AG10803 (cell line): ENCODE data around the gene CEACAM18.

Experiments used
- DNase-seq: peaks from one replicate; pipeline ENCODE4 v3.0.0; 2010; ENCODE audit warnings: low read depth
- H3K4me3 ChIP-seq: 2 replicates; pipeline ENCODE4 v1.5.1; 2011; ENCODE audit warnings: mild to moderate bottlenecking, low read length, control low read depth
- CTCF ChIP-seq: conservative IDR thresholded peaks from 2 replicates; pipeline ENCODE4 v1.5.1; 2011; ENCODE audit warnings: mild to moderate bottlenecking, low read length, control low read depth, inconsistent platforms

The CEACAM18 gene

DNA sequence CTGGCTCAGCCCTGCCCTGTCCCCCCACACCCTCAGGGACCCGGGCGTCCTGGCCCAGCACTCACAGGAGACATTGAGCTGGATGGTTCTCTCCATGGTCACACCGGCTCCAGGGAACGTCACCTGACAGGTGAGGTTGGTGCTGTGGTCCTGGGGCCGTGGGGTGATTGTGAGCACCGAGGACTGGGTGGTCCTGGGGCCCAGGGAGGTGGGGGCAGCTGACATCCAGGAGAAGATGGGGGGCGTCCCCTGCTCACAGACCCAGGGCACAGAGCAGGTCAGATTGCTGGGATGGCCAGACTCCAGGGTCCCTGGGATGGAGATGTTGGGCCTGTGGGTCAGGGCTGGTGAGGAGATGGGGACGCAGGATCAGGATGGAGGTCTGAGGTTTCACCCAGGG is 52.3 kb downstream of the CEACAM18 start:
- TF ChIP-seq CTCF, result no peak
- no peak overlapping the region for H3K4me3 ChIP-seq
- no peak for DNase-seq

DNA sequence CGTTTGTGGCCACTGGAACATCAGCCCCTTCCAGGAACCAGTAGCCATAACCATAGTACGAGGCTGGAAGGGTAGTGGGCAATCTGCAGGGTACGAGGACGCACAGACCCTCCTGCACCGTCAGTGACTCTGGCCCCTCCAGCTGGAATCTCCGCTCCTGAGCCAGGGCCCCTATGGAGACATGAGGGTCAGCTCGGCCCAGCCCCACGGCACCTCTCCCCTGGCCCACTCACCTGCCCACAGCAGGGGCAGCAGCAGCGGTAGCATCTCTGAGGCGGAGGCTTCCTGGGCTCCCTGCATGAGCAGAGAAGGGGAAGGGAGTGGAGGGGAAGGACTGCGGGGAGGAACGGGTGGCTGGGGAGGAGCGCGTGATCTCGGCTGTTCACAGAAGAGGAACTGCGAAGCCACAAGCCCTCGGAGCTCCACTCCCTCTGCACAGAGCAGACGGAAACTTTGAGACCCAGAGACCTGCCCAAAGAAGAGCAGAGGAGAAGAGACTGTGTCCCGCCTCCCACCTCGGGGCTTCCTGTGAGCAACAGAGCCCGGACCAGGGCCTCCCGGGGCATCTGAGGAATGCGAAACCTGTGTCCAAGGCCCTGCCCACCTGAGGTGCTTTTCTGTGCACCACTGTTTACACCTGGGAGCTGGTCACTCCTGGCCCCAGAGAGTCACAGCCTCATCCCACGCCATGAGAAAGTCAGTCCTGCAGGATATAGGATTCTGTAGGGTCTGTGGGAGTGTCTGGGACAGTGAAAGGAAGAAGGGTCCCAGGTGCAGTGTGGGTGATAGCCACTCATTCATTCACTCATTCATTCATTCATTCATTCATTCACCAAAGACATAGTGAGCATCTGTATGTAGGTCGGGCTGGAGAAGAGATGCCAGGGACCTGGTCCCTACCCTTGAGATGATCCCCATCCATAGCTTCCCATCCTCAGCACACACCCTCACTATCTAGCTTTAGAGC is 53.3 kb downstream of the CEACAM18 start, which contains the start of gene SIGLEC6:
Gene SIGLEC6, minus strand, starts transcription at position 322 of the 967 bp plus-strand sequence. Its CDS starts 22 bp downstream, at position 300.
- no peak for TF ChIP-seq CTCF
- DNase-seq, result no peak
- H3K4me3 ChIP-seq, result no peak within 1 kb of the TSS

DNA sequence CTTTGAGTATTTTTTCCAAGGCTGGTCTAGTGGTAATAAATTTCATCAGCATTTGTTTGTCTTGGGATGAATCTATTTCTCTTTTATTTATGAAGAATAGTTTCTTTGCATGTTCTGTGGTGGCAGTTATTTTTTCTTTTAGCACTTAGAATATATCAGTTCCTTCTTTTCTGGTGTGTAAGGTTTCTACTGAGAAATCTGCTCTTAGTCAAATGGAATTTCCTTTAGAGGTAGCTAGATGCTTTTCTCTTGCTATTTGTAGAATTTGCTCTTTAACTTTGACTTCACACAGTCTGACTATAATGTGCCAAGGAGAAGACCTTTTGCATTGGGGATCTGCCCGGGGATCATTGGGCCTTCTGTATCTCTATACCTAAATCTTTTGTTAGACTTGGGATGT is 57.2 kb downstream of the CEACAM18 start:
- no peak overlapping the region for H3K4me3 ChIP-seq
- no peak for DNase-seq
- no peak for TF ChIP-seq CTCF

- no peak overlapping the region for H3K4me3 ChIP-seq
- DNase-seq, result no peak
- TF ChIP-seq CTCF, result no peak
These were observed 61.6 kb downstream of the CEACAM18 start for GRCh38 chr19:51539821-51540366.
